Measurements from ENCODE around the gene ARR3.
"Not testable (repeated sequence)": the region's sequence is repeated elsewhere in the genome, so short reads cannot be mapped to it uniquely, and the experiment has no call there.

ARR3 gene

GRCh38 chrX:70268034-70268433, at the start of gene ARR3:
TSS of gene ARR3 (plus strand) at chrX:70268334. CDS start at chrX:70269386, 1,052 bp downstream.
- DNase-seq, result no peak

DNA sequence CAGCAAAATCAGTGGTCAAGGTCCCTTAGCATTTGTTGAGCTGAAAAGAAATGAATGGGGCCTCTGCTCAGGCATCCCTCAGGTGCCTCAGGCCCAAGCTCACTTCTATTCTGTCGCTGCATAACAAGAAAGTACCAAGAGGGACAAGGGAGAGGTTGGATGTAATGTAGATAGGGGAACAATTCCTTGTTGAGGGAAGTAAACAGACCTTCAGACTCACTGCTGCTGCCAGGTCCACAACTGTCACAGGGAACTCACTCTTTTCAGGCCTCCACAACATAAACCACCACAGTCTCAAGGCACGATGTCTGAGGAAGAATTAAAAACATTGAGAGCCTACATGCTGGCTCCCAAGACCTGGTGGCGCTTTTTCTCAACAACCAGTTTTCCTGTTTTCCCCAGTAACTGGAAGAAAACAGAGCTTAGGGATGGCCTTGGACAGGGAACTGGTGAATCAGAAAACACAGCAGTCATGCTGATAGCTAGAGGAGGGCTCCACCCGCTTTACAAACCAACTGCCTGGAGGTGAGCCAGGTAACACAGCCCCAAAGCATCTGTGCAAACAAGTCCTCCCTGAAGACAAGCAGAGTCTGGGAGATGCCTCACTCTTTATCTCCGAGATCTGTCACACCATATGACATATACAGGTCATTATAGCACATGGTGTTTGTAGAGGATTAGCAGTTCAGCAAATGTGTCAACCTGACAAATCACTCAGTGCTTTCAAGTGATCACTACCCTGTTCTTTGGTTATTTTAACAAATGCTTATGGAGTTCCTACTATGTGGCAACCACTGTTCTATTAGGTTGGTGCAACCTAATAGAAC, 48.0 kb upstream of the ARR3 start:
- DNase-seq, result no peak

GRCh38 chrX:70226048-70226447, 42.1 kb upstream of the ARR3 start:
- no peak for DNase-seq

- DNase-seq, result no peak
Observed at GRCh38 chrX:70226687-70227086, 41.4 kb upstream of the ARR3 start.

- DNase-seq, result no peak
Observed at GRCh38 chrX:70231666-70232065, 36.5 kb upstream of the ARR3 start.

- no peak for DNase-seq
Observed at GRCh38 chrX:70234355-70234754, 33.8 kb upstream of the ARR3 start, which contains the start of gene AWAT1. TSS of gene AWAT1 (plus strand) at chrX:70234655. CDS start at chrX:70234696, 41 bp downstream.

- no peak for DNase-seq
Observed at GRCh38 chrX:70240751-70241150, 27.4 kb upstream of the ARR3 start.

DNA sequence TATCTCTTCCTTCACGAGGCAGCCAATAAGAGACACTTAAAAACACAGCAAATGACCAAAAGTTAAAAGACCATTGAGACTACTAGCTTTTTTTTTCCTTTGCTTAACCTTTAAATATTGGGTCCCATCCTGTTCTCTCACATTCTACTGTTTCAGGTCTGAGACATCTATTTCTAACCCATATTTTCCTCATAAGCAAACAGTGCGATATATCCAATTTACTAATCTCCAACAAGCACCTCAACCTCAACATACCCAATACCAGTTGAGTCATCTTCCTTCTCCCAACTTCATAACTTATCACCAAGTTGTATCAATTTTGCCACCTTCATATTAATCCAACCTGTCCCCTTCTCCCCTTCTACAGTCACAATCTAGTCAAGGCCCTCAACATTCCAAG, 26.6 kb upstream of the ARR3 start:
- no peak for DNase-seq

GRCh38 chrX:70243601-70244000, 24.5 kb upstream of the ARR3 start:
- DNase-seq, result not testable (repeated sequence)

DNA sequence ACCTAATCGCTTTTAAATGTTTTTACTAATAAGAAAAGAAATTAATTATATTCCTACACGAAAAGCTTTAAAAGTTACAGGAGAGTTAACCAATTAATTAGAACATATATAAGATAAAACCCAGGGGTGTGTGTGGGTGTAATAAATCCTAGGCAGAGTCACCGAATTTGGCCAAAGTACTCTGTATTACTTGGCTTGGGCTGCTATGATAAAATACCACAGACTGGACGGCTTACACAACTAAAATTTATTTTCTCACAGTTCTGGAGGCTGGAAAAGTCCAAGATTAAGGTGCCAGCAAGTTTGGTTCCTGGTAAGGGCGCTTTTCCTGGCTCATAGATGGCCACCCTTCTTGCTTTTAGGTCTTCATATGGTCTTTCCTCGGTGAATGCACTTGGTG, 23.3 kb upstream of the ARR3 start:
- no peak for DNase-seq

GRCh38 chrX:70247252-70247651, 20.9 kb upstream of the ARR3 start:
- DNase-seq, result no peak

DNA sequence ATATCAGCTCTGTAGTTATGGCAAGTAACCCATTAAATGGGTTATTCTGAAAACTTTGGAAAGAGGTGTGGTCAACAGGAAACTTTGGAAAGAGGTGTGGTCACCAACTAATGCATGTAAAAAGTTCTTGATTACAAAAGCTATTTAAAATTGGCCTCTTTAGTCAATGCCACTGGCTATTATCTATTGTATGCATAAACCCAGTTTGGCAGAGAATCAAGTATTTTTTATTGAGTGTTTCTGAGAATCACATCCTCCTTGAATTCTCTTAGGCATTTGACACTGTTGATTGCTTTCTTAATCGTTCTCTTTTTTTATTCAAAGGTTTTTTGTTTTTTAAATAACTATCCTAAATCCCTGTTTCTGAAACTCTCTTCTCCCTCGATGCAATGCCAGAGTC, 15.6 kb upstream of the ARR3 start:
- no peak for DNase-seq

- DNase-seq, result no peak
Observed at GRCh38 chrX:70253377-70254062, 14.6 kb upstream of the ARR3 start.

DNA sequence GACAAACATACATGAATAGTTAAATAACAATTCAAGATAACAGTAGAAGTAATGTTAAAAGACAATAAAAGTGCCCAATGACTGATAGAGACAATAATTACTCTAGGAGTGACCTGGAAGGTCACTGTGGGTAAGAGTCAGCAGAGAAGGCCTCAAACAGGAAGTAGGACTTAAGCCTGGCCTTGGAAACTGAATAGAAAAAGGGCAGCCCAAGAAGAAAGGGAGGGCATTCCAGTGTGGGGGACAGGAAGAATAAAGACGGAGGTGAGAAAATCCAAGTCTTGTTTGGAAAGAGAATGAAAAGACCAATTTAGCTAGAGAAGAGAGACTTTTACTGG, 14.1 kb upstream of the ARR3 start:
- no peak for DNase-seq

- no peak for DNase-seq
Observed at GRCh38 chrX:70254909-70255308, 13.2 kb upstream of the ARR3 start.

- DNase-seq, result no peak
Observed at GRCh38 chrX:70255452-70255851, 12.7 kb upstream of the ARR3 start.

DNA sequence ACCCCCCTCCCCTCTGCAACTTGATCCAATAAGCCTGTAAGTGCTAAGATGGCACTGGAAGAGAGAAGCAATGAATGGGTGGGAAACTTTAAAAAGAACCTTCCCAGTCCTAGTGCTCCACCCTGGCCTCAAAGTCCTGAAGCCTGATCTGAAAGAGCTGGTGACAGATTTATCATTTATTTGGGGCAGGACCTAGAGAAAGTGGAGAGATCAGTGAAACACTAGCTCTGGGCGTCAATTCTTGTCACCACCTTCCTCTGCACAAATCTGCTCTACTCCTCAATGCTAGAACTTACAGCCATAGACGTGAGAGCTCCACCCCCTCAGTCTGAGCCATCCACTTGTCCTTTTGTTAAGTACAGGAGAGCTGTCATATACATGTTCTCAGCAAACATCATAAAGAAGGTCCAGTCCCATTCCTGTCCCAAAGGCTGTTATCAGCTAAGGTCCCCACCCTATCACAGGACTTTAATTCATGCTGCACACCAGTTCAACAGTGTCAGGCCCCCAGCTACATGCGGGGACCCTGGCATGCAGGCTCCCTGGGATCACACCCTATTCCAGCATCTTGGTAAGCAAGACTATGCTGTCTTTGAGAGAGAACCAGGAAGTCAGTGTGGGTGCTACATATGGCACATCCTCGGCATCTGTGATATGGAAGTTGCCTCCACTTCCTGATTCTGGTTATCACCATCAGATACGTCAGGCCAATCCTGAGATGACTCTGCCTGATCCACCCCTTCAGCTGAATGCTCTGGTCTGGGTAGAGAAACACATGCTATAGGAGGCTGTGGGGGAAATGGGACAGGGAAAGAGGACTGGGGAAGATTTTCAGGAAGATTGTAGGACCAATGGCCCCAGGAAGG, 10.5 kb upstream of the ARR3 start:
- no peak for DNase-seq

DNA sequence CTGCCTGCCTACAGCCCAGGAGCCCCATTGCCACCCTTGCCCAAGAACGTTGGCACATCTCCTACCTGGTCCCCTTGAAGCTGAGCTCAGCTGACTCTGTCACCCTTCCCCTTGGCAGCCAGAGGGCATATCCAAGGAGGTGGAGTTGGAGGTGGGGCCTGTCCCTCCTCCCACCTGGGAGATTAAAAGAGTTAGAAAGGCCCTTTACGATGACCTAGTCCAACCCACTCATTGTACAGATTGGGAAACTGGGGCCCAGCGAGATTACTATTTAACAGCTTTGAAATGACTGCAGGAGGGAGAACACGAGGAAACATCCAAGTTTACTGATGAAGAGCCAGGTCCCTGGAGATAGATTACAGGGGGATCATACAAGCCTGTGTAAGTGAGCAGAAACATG, 8.0 kb upstream of the ARR3 start, which contains the start of gene P2RY4:
Gene P2RY4, minus strand, starts transcription at position 101 of the 400 bp plus-strand sequence. CDS start 580 bp downstream, outside the sequence.
- no peak for DNase-seq

DNA sequence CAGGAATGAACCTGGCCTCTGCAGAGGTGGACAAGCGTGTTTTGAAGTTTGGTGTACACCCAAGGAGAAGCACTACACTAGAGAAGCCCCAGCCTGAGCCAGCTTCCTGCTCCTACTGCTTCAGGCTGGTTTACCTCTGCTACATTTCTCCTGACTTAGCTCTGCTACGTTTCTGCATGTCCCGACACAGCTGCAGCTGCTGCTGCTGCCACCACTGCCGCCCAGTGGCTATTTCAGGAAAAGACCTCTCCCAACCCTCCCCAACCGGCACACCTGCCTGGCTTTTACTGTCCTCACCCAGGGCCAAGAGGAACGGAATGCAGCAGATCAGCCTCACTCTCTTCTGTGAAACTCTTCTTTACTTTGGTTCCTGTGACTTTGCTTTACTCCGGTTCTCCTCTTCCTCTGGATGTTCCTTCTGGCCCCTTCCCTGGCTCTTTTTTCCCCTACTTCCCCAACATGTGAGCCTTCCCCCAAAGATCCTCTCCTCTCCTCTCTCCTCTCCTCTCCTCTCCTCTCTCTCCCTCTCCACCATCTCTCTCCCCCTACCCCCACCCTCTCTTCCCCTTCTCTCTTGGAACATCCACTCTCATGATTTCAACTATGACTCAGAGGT, 5.1 kb upstream of the ARR3 start:
- no peak for DNase-seq

DNA sequence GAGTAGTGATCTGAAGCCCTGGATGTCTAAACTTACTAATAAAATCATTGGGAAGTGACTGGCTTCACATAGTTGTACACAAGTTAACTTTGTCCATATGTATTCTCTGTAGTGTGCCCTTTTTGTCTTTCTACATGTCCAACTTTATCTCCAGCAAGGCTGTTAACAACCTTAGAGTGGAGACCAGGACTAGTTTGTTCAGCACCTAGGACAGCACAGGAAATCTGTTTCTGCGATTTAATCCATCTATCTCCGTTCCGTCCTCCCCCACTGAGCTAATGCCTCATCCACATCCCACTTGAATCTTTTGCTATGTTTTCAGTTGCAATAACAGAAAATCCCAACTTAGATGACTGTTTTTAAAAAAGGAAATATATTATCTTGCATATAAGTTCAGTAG, 3.4 kb upstream of the ARR3 start:
- DNase-seq, result no peak

DNA sequence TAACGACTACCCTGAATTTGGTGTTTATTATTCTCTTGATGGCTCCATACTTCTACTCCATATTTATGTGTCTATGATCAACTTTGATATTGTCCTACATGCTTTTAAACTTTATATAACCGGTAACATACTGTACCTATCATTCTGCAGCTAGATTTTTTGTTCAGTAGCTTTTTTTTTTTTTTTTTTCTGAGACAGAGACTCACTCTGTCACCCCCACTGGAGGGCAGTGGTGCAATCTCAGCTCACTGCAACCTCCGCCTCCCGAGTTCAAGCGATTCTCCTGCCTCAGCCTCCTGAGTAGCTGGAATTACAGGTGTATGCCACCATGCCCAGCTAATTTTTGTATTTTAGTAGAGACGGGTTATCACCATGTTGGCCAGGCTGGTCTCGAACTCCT, 5.9 kb downstream of the ARR3 start:
- not testable (repeated sequence) for DNase-seq

DNA sequence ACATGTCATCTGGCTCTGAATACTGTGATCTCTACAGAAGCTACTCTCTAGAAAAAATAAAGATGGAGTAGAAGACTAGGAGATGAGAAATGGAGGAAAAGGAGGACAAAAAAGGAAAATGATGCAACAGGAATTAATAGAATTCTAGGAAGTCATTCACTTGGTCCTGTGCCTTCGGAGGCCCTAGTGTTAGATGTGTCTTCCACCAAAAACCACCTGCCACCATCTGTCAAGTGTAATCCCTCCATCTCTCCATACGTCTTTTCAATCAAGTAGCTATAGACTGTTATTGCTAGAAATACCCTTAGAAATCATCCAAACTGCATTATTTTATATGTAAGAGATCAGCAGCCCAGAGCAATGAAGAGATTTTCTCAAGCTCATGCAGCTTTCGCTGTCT, 10.9 kb downstream of the ARR3 start:
- no peak for DNase-seq

- DNase-seq, result no peak
Observed at GRCh38 chrX:70280573-70280972, 12.4 kb downstream of the ARR3 start.
